CD4-positive, alpha-beta T cell treated with Interleukin-21 for 1 hour (primary cell): ENCODE data around the gene TMEM14A.
"Not testable (repeated sequence)": the region's sequence is repeated elsewhere in the genome, so short reads cannot be mapped to it uniquely, and the experiment has no call there.

Source experiments
- DNase-seq: peaks from one replicate; pipeline ENCODE4 v3.0.0-alpha.2; 2020

TMEM14A gene

GRCh38 chr6:52661551-52661950 is 9.4 kb upstream of the TMEM14A start:
- DNase-seq: no peak

GRCh38 chr6:52662031-52662430 is 8.9 kb upstream of the TMEM14A start:
- DNase-seq: no peak

- peak; percentile 71 for DNase-seq
These were observed 7.6 kb upstream of the TMEM14A start for GRCh38 chr6:52663120-52663935.

GRCh38 chr6:52663936-52664185 is 7.1 kb upstream of the TMEM14A start:
- no peak for DNase-seq

GRCh38 chr6:52664186-52664990 is 6.5 kb upstream of the TMEM14A start:
- DNase-seq: peak; percentile 65

GRCh38 chr6:52664991-52665686 is 5.8 kb upstream of the TMEM14A start:
- no peak for DNase-seq

- no peak for DNase-seq
These were observed 4.8 kb upstream of the TMEM14A start for GRCh38 chr6:52666071-52666470.

GRCh38 chr6:52666523-52666922 is 4.4 kb upstream of the TMEM14A start:
- no peak for DNase-seq

GRCh38 chr6:52667572-52667971 is 3.3 kb upstream of the TMEM14A start:
- no peak for DNase-seq

GRCh38 chr6:52671676-52672075 is 763 bp downstream of the TMEM14A start:
- no peak for DNase-seq

GRCh38 chr6:52672412-52673025 is 1.6 kb downstream of the TMEM14A start:
- no peak for DNase-seq

- DNase-seq: no peak
These were observed 3.8 kb downstream of the TMEM14A start for GRCh38 chr6:52674666-52675065.

- DNase-seq: no peak
These were observed 4.5 kb downstream of the TMEM14A start for GRCh38 chr6:52675372-52675771.

GRCh38 chr6:52676631-52677030 is 5.7 kb downstream of the TMEM14A start:
- not testable (repeated sequence) for DNase-seq

- DNase-seq: no peak
These were observed 10.5 kb downstream of the TMEM14A start for GRCh38 chr6:52681416-52681815.

GRCh38 chr6:52686878-52687699 is 16.2 kb downstream of the TMEM14A start:
- DNase-seq: no peak

GRCh38 chr6:52689857-52690256 is 18.9 kb downstream of the TMEM14A start:
- no peak for DNase-seq

- DNase-seq: no peak
These were observed 20.8 kb downstream of the TMEM14A start for GRCh38 chr6:52691718-52692117.

- no peak for DNase-seq
These were observed 22.9 kb downstream of the TMEM14A start for GRCh38 chr6:52693773-52694172.

GRCh38 chr6:52694404-52694803 is 23.5 kb downstream of the TMEM14A start:
- DNase-seq: no peak

- DNase-seq: no peak
These were observed 25.5 kb downstream of the TMEM14A start for GRCh38 chr6:52696418-52696817.

GRCh38 chr6:52697903-52698302 is 27.0 kb downstream of the TMEM14A start:
- no peak for DNase-seq
